Heart left ventricle (tissue), 13 donors: ENCODE data around the gene UBE2H.
A peak's percentile ranks its signal among the peaks of the same experiment; 100 is the strongest.

Experiments used
- CTCF ChIP-seq, 12 donors: fragments of 200-600 bp; sonication (generic) in 4 of 12; IDR thresholded peaks; one replicate each; pipeline versions ENCODE4 v1.5.0 to v1.8.0; 2018 to 2022; ENCODE audit warnings: antibody characterized with exemption in 12 of 12, mild to moderate bottlenecking in 5 of 12
- POLR2A ChIP-seq, 2 donors: fragments of 450-650 bp; IDR thresholded peaks; one replicate each; pipeline ENCODE4 v1.6.1; 2017; ENCODE audit warnings: antibody characterized with exemption in 2 of 2, mild to moderate bottlenecking in 2 of 2, moderate library complexity in 2 of 2
- donor health status: ischemic (EF 13 %, LVEDD 7.1; RV severe dilation, severe dysfunction).
- donor health status: DM: no; HTN: yes; CAD: no.
- donor health status: DM: no; HTN: no; CAD: no.
- donor health status: ischemic (EF 25% LVEDD 6.9; RV normal size, moderate dysfunction).
- donor health status: ischemic (EF 25% LVEDD 5.7; RV mildly dilated, moderate dysfunction).
- donor health status: ischemic (EF 35%, LVEDD 5.7; RV mildly dilated, moderate dysfunction).
- donor health status: nonischemic (EF 11% LVEDD 7.7; RV severe dilation, severe dysfunction).
- donor health status: DM: yes; HTN: yes; CAD: no.
- donor health status: PGD.
- donor health status: ischemic (EF 29% LVEDD 5.4; RV normal size, mild dysfunction).
- donor health status: nonischemic (EF 23%, LVEDD 6.1; RV moderate dilation, normal function).

- TF ChIP-seq CTCF (IDR thresholded peaks at IDR 0.05) (no peak), POLR2A (IDR thresholded peaks at IDR 0.05) (peak in 1 of 2 donors; percentile 18)
Measured at GRCh38 chr7:129949292-129950133, 3.2 kb downstream of the UBE2H start.
